Measurements from ENCODE around the gene PAQR6. TPM values are rescaled to one million over a fixed set of nuclear protein-coding genes. Genes with fewer than 3 reads are reported as not detected.

PAQR6 gene, protein sequence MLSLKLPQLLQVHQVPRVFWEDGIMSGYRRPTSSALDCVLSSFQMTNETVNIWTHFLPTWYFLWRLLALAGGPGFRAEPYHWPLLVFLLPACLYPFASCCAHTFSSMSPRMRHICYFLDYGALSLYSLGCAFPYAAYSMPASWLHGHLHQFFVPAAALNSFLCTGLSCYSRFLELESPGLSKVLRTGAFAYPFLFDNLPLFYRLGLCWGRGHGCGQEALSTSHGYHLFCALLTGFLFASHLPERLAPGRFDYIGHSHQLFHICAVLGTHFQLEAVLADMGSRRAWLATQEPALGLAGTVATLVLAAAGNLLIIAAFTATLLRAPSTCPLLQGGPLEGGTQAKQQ
- polyA plus RNA-seq (ENCODE audit: insufficient read length in 4 of 4), result 1 to 10 TPM; 2.4 to 6.8 (median 4.0) TPM

DNA sequence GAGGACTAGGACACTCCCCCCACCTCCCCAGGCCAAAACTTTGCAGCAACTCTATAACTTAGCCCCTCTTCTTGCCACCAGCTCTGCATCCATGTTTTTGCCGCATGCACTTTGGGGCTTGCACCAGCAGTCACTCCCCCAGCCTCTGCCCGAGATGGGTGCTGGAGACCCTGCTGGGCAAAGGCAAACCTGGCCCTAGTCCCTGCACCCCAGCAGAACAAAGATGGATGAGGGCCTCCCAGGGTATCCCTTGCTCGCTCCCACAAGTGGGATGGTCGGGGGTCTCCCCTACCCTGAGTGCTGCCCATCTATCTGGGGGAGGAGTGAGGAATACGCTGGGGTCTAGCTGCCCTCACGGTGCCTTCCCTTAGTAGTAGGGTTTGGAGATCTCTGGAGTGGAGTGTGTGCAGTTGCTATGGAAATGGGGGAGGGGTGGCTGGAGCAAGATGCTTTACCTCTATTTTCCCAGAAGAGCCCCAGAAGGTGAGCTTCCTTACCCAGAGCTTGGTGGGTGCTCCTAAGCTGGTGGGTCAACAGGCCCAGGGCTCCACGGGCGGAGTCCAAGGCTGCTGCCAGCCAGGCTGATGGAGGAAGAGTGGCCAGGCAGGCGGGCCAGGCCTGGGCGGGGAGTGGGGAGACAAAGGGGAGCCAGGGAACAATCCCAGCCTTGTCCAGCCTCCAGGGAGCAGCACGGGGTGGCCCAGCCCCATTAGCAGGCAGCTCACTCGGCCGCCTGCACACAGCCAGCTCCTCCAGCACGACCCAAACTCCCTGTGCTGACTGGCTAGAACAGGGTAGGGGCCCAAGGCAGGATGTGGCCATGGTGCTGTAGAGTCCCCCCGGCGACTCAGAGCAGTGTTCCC lies at the start of gene PAQR6:
Gene PAQR6, minus strand, starts transcription at position 597 of the 863 bp plus-strand sequence. CDS start 1,325 bp downstream, outside the sequence.
- no peak for DNase-seq (ENCODE audit: low read depth in 4 of 4, low spot score in 3 of 4)

- DNase-seq (ENCODE audit: low read depth in 4 of 4, low spot score in 3 of 4), result peak in 1 of 4 donors; percentile 64
Measured at GRCh38 chr1:156295391-156295947, 47.6 kb upstream of the PAQR6 start, which contains the start of gene GLMP. Gene GLMP, minus strand, starts transcription at chr1:156295679. Its CDS starts 34 bp downstream, at chr1:156295645.

DNA sequence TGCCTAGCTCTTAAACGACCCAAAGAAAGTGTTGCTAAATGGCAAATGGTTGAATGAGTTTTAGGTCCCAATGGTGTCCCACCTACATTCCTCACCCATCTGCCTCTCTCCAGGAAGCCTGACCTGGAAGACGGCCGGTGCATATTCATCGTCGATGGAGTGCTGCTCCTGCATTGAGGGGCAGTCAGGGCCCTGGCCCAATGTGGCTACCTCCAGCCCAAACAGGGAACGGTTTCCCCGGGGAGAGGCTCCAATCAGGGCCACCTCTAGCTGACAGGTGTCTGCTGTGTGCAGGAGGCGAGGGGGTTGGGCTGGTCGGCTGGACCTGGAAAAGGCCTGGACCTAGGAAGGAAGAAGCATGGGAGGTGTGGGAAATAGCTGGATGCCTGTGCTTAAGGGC lies 46.0 kb upstream of the PAQR6 start:
- DNase-seq (ENCODE audit: low read depth in 4 of 4, low spot score in 3 of 4), result no peak

- DNase-seq (ENCODE audit: low read depth in 4 of 4, low spot score in 3 of 4), result no peak
Measured at GRCh38 chr1:156293098-156293434, 45.2 kb upstream of the PAQR6 start.

- DNase-seq (ENCODE audit: low read depth in 4 of 4, low spot score in 3 of 4), result peak in 2 of 4 donors; percentile 42 to 50
Measured at GRCh38 chr1:156291226-156292061, 43.6 kb upstream of the PAQR6 start.

GRCh38 chr1:156289857-156290256 lies 42.0 kb upstream of the PAQR6 start:
- no peak for DNase-seq (ENCODE audit: low read depth in 4 of 4, low spot score in 3 of 4)

DNA sequence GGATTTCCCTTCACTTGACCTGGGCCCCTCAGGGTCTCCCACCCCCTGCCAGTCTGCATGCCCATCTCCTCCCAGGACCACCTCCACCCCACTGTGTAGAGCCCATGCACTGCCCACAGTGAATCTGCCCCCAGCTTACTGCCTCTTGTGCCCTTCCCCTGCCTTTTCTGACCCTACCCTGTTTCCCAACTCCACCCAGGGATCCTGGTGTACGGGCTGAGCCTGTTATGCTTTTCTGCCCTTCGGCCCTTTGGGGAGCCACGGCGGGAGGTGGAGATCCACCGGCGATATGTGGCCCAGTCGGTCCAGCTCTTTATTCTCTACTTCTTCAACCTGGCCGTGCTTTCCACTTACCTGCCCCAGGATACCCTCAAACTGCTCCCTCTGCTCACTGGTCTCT lies 38.2 kb upstream of the PAQR6 start:
- no peak for DNase-seq (ENCODE audit: low read depth in 4 of 4, low spot score in 3 of 4)

- DNase-seq (ENCODE audit: low read depth in 4 of 4, low spot score in 3 of 4), result no peak
Measured at GRCh38 chr1:156285437-156285836, 37.6 kb upstream of the PAQR6 start.

- no peak for DNase-seq (ENCODE audit: low read depth in 4 of 4, low spot score in 3 of 4)
Measured at GRCh38 chr1:156284757-156285156, 36.9 kb upstream of the PAQR6 start.

GRCh38 chr1:156284112-156284511 lies 36.3 kb upstream of the PAQR6 start, which contains the start of gene TMEM79:
Gene TMEM79, plus strand, starts transcription at chr1:156284325. Its CDS starts 902 bp downstream, at chr1:156285227.
- DNase-seq (ENCODE audit: low read depth in 4 of 4, low spot score in 3 of 4), result no peak

GRCh38 chr1:156283521-156283920 lies 35.7 kb upstream of the PAQR6 start:
- DNase-seq (ENCODE audit: low read depth in 4 of 4, low spot score in 3 of 4), result no peak

GRCh38 chr1:156282479-156283222 lies 34.8 kb upstream of the PAQR6 start, which contains the start of gene SMG5:
Gene SMG5, minus strand, starts transcription at chr1:156282825. Its CDS starts 145 bp downstream, at chr1:156282680.
- DNase-seq (ENCODE audit: low read depth in 4 of 4, low spot score in 3 of 4), result peak; percentile 93 to 99 (median 98)

DNA sequence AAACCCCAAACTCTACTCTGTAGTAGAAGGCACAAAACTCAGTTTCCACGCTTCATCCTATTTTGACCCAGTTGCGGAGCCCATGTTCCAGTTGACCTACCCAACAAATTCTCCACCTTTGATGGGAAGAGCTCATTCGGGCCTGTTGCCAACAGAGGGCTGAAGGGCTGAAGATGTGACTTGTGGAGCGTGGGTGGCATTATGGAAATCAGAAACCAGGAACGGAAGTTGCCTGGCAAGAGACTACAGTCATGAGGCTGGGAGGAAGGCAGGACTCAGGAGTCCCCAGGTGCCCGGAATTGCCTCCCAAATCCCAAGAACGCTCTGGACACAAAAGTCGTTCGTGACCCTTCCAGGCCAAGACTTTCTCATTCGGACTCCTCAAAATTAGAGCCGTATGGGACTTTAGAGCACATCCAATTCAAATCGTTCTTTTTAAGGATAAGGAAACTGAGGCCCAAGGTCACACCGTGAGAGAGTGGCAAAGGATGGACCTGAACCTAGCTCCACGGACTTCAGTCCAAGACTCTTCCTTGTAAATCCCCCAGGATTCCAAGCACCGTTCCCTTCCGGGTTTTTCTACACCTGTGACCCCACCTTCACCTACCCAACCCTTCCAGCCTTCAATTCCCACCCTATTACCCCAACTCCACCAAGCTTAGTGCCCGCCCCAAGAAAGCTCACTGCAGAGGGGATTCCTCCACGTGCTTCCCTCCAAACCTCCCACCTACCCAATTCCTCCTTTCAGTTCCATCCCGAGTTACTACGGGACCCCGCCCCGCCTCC lies 34.0 kb upstream of the PAQR6 start:
- DNase-seq (ENCODE audit: low read depth in 4 of 4, low spot score in 3 of 4), result no peak

GRCh38 chr1:156281281-156281680 lies 33.4 kb upstream of the PAQR6 start:
- DNase-seq (ENCODE audit: low read depth in 4 of 4, low spot score in 3 of 4), result no peak

GRCh38 chr1:156279837-156280236 lies 32.0 kb upstream of the PAQR6 start:
- no peak for DNase-seq (ENCODE audit: low read depth in 4 of 4, low spot score in 3 of 4)

DNA sequence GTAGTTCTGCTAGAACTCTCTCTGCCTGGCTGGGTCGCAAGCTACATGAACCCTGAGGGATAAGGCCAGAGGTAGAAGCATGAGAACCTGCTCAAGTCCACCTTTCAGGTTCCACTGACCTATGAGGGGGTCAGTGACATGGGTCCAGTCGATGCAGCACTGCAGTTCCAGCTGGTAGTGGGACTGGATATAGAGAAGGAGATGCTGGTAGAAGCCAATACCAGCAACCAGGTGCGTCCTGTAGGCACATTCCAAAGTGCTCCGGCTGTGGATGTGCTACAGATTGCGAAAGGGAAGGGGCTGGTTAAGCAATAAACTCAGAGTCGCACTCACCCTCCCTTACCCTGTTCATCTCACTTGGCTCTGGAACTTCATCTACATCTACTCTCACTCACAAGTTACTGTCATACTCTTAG lies 29.1 kb upstream of the PAQR6 start:
- no peak for DNase-seq (ENCODE audit: low read depth in 4 of 4, low spot score in 3 of 4)

DNA sequence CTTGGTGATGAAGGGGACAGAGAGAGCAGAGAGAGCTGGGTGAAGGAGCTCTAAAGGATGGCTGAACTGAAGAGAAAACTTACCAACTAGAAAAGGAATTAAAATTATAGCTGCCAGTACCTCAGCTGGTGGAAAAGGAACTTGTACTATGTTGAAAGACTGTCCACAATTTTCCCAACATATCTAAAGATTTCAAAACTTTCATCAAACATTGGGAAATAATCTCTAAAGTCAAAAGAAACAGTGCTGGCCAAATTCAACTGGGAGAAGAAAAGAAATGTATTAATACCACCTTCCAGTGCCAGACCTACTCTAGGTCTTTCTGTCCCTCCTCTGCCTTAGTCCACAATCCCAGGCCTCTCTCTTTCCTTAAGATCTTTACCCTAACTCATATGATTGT lies 28.7 kb upstream of the PAQR6 start:
- DNase-seq (ENCODE audit: low read depth in 4 of 4, low spot score in 3 of 4), result no peak

DNA sequence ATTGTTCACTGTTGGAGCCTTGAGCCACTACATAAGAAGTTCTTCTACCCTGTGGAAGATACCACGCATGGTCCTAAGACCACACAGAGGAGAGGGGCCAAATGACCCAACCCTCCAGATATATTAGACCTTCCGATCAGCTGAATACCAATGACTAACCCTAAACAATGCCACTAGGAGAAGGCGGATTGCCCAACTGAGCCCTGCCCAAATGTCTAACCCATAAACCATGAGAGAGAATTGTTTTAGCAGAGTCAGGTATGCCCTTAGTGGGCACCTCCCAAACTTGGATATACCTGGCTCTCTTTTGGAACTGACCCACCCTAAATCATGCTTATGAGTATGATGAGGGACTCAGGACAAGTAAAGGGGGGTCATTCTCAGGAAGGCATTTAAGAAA lies 22.5 kb upstream of the PAQR6 start:
- DNase-seq (ENCODE audit: low read depth in 4 of 4, low spot score in 3 of 4), result no peak

- DNase-seq (ENCODE audit: low read depth in 4 of 4, low spot score in 3 of 4), result no peak
Measured at GRCh38 chr1:156268336-156268735, 20.5 kb upstream of the PAQR6 start.
